ENCODE results near the gene C10orf95.

Gene C10orf95

GRCh38 chr10:102400076-102400475 is 51.3 kb downstream of the C10orf95 start:
- ChIA-PET CTCF (interaction anchor here (0.5 to 5.7 kb wide), 35 partner anchors 8 to 708 kb away, joined by 3 to 60 read pairs (median 4); partner anchors contain the start of genes C10orf95, FBXL15, NPM3 and PPRC1), POLR2A (interaction anchor here (0.8 to 1.0 kb wide), 3 partner anchors 21 to 50 kb away, joined by 3 to 5 read pairs (median 3); partner anchors contain the start of gene FBXL15)
- Histone ChIP-seq H3K36me3 (ENCODE audit: control insufficient read depth in 2 of 2, insufficient read depth in 1 of 2, low read length in 2 of 2) (peaks cover 0 to 24% of the 10 kb centered on the region in 2 experiments; a peak in 1 of 3 replicates), H3K9me3 (ENCODE audit: control insufficient read depth, insufficient read depth, low read depth, low read length) (no peaks in the 10 kb centered on the region), H3K4me3 (ENCODE audit: low read depth, low read length) (no peak overlapping the region), H3K4me1 (ENCODE audit: control insufficient read depth, insufficient read depth, low read length) (peaks cover 5% of the 10 kb centered on the region; the same call in 1 of the 2 replicates), H3K27ac (ENCODE audit: extremely low read depth, low read depth, low read length) (no peak overlapping the region)
- TF ChIP-seq ZNF2 (tag by site-specific recombination; IDR thresholded peaks at IDR 0.05) (no peak), ZNF530 (tag by site-specific recombination; IDR thresholded peaks at IDR 0.05; ENCODE audit: low read depth) (no peak), ZNF140 (tag by site-specific recombination; IDR thresholded peaks at IDR 0.05) (no peak), ZNF76 (tag by site-specific recombination; IDR thresholded peaks at IDR 0.05; ENCODE audit: borderline replicate concordance, low read depth) (no peak), AEBP2 (tag by site-specific recombination; IDR thresholded peaks at IDR 0.05; ENCODE audit: borderline replicate concordance) (no peak), ZNF677 (tag by site-specific recombination; IDR thresholded peaks at IDR 0.05) (no peak)
